Neural crest cell (in vitro differentiated cells): ENCODE data around the gene ASB18. TPM values are rescaled to one million over a fixed set of nuclear protein-coding genes. Genes with fewer than 3 reads are reported as not detected.

ENCODE experiments used
- DNase-seq: peaks from one replicate; pipeline ENCODE4 v3.0.0; 2021; ENCODE audit warnings: low read depth, mixed read lengths, low spot score
- H3K27ac Mint-ChIP-seq: one replicate; pipeline ENCODE4 v1.8.0; 2021; ENCODE audit warnings: mild to moderate bottlenecking, mixed read lengths; ENCODE audit not compliant: unreplicated experiment
- H3K27me3 Mint-ChIP-seq: 2 replicates; pipeline ENCODE4 v1.8.0; 2021; ENCODE audit warnings: low read depth, mild to moderate bottlenecking, mixed read lengths
- H3K36me3 Mint-ChIP-seq: 2 replicates; pipeline ENCODE4 v1.8.0; 2021; ENCODE audit warnings: low read depth, mild to moderate bottlenecking, mixed read lengths
- H3K4me1 Mint-ChIP-seq: 2 replicates; pipeline ENCODE4 v1.8.0; 2021; ENCODE audit warnings: mixed read lengths
- H3K4me3 Mint-ChIP-seq: one replicate; pipeline ENCODE4 v1.8.0; 2021; ENCODE audit warnings: mild to moderate bottlenecking, mixed read lengths
- H3K9me3 Mint-ChIP-seq: 2 replicates; pipeline ENCODE4 v1.8.0; 2021; ENCODE audit warnings: mixed read lengths
- CTCF ChIP-seq: fragments of 200-600 bp; sonication (generic); conservative IDR thresholded peaks from 2 replicates; pipeline ENCODE4 v1.5.0; 2021; ENCODE audit warnings: antibody characterized with exemption, mild to moderate bottlenecking
- total RNA-seq: library from RNA; stranded (reverse); gene quantifications from 2 replicates; pipeline ENCODE4 v1.2.1, GENCODE V29; 2021

Gene ASB18
- total RNA-seq, 1 donor from 2014 or later: not detected

GRCh38 chr2:236177604-236177966 lies 86.6 kb downstream of the ASB18 start:
- peak; percentile 59 for DNase-seq
- no peak for TF ChIP-seq CTCF
- no peaks in the 10 kb centered on the region for H3K9me3 Mint-ChIP-seq
- H3K27me3 Mint-ChIP-seq: peaks cover 72% of the 10 kb centered on the region
- peak overlapping the region; percentile 91 for H3K4me3 Mint-ChIP-seq
- H3K27ac Mint-ChIP-seq: no peak overlapping the region
- peaks cover 52% of the 10 kb centered on the region for H3K4me1 Mint-ChIP-seq
- no peaks in the 10 kb centered on the region for H3K36me3 Mint-ChIP-seq

GRCh38 chr2:236176951-236177350 lies 87.3 kb downstream of the ASB18 start:
- Mint-ChIP-seq H3K27me3 (peaks cover 77% of the 10 kb centered on the region), H3K27ac (no peak overlapping the region), H3K36me3 (no peaks in the 10 kb centered on the region), H3K4me3 (peak overlapping the region; percentile 63), H3K4me1 (peaks cover 55% of the 10 kb centered on the region), H3K9me3 (no peaks in the 10 kb centered on the region)
- no peak for DNase-seq
- TF ChIP-seq CTCF: no peak

- Mint-ChIP-seq H3K4me1 (peaks cover 58% of the 10 kb centered on the region), H3K27ac (no peak overlapping the region), H3K9me3 (no peaks in the 10 kb centered on the region), H3K27me3 (peaks cover 82% of the 10 kb centered on the region), H3K4me3 (peak overlapping the region; percentile 63), H3K36me3 (no peaks in the 10 kb centered on the region)
- TF ChIP-seq CTCF: peak; percentile 71
- DNase-seq: no peak
These were observed 87.8 kb downstream of the ASB18 start for GRCh38 chr2:236176417-236176816.

- H3K4me1 Mint-ChIP-seq: peaks cover 61% of the 10 kb centered on the region
- TF ChIP-seq CTCF: no peak
- H3K27ac Mint-ChIP-seq: no peak overlapping the region
- H3K4me3 Mint-ChIP-seq: peak overlapping the region; percentile 32
- no peaks in the 10 kb centered on the region for H3K9me3 Mint-ChIP-seq
- no peaks in the 10 kb centered on the region for H3K36me3 Mint-ChIP-seq
- DNase-seq: no peak
- peaks cover 86% of the 10 kb centered on the region for H3K27me3 Mint-ChIP-seq
These were observed 88.6 kb downstream of the ASB18 start for GRCh38 chr2:236175548-236176150.

- Mint-ChIP-seq H3K27ac (no peak overlapping the region), H3K36me3 (no peaks in the 10 kb centered on the region), H3K4me3 (peak overlapping the region; percentile 60), H3K4me1 (peaks cover 66% of the 10 kb centered on the region), H3K27me3 (peaks cover 91% of the 10 kb centered on the region), H3K9me3 (no peaks in the 10 kb centered on the region)
- DNase-seq: no peak
- TF ChIP-seq CTCF: no peak
These were observed 90.2 kb downstream of the ASB18 start for GRCh38 chr2:236173729-236174607.
